H1 (cell line): ENCODE results near the gene ABHD12B. TPM values are rescaled to one million over a fixed set of nuclear protein-coding genes. Genes with fewer than 3 reads are reported as not detected.

Experiments used
- CTCF ChIA-PET: fragments of 300-600 bp; sonication (Branson Sonifier 250); formaldehyde crosslinking; loops from one replicate; lab custom pipeline; 2021; ENCODE audit not compliant: partially characterized antibody; lab: Charles Lee
- POLR2A ChIA-PET: fragments of 300-600 bp; sonication (Branson Sonifier 250); formaldehyde crosslinking; loops from one replicate; lab custom pipeline; 2021; ENCODE audit warnings: inconsistent platforms; ENCODE audit not compliant: partially characterized antibody; lab: Charles Lee
- DNase-seq, 2 experiments: peaks; one replicate each; pipeline versions ENCODE4 v3.0.0 to v3.0.0-alpha.2; 2010 to 2022; ENCODE audit warnings: low spot score in 2 of 2, low read depth in 1 of 2, mixed read lengths in 1 of 2
- FAIRE-seq: peaks from 2 replicates; lab custom pipeline; 2011; peaks lifted over from hg19 to GRCh38; lab: Jason Lieb, UNC
- H2AFZ ChIP-seq: 2 replicates; pipeline ENCODE4 v1.8.1; 2012; ENCODE audit warnings: low read length, inconsistent platforms
- H2AK5ac ChIP-seq: 2 replicates; pipeline ENCODE4 v1.6.1; 2013; ENCODE audit warnings: low read depth, low read length
- H2BK120ac ChIP-seq: replicated peaks from 2 replicates; pipeline ENCODE3; 2013; ENCODE audit warnings: low read depth, low read length, inconsistent platforms
- H2BK12ac ChIP-seq: 2 replicates; pipeline ENCODE4 v1.6.1; 2013; ENCODE audit warnings: low read depth, low read length
- H2BK15ac ChIP-seq: 2 replicates; pipeline ENCODE4 v1.6.1; 2013; ENCODE audit warnings: low read length
- H2BK20ac ChIP-seq: 2 replicates; pipeline ENCODE4 v1.6.1; 2013; ENCODE audit warnings: low read length
- H2BK5ac ChIP-seq: 2 replicates; pipeline ENCODE4 v1.6.1; 2013; ENCODE audit warnings: low read depth, low read length
- H3K14ac ChIP-seq: 2 replicates; pipeline ENCODE4 v1.6.1; 2013; ENCODE audit warnings: inconsistent platforms; ENCODE audit not compliant: insufficient read length
- H3K18ac ChIP-seq: 2 replicates; pipeline ENCODE4 v1.6.1; 2013; ENCODE audit warnings: low read length; ENCODE audit errors: extremely low read depth
- H3K23ac ChIP-seq: 2 replicates; pipeline ENCODE4 v1.6.1; 2013; ENCODE audit warnings: inconsistent platforms; ENCODE audit not compliant: insufficient read length
- H3K23me2 ChIP-seq: 2 replicates; pipeline ENCODE4 v1.6.1; 2013; ENCODE audit warnings: low read depth, low read length
- H3K27ac ChIP-seq: 2 replicates; pipeline ENCODE4 v1.6.1; 2011; ENCODE audit warnings: low read depth, low read length, inconsistent platforms
- H3K27me3 ChIP-seq, 4 experiments: replicated peaks in 1 of 4; 1 replicate in 1 of 4; 2 replicates in 3 of 4; pipeline versions ENCODE4 v1.6.1 to v1.8.1; 2011 to 2013; ENCODE audit warnings: low read length in 3 of 4, mild to moderate bottlenecking in 3 of 4, inconsistent platforms in 2 of 4, mixed read lengths in 2 of 4, moderate library complexity in 1 of 4; ENCODE audit not compliant: control insufficient read depth in 3 of 4, insufficient read depth in 3 of 4; ENCODE audit errors: extremely low read depth in 1 of 4
- H3K36me3 ChIP-seq, 4 experiments: 2 replicates each; pipeline versions ENCODE4 v1.6.1 to v1.8.1; 2011 to 2013; ENCODE audit warnings: mild to moderate bottlenecking in 4 of 4, low read length in 3 of 4, moderate library complexity in 2 of 4, control low read depth in 1 of 4, inconsistent platforms in 1 of 4; ENCODE audit not compliant: insufficient read depth in 4 of 4, control insufficient read depth in 2 of 4
- H3K4ac ChIP-seq: replicated peaks from 2 replicates; pipeline ENCODE3; 2013; ENCODE audit warnings: low read length, low read depth, mixed read lengths, inconsistent platforms; ENCODE audit not compliant: insufficient read length
- H3K4me1 ChIP-seq, 4 experiments: replicated peaks in 1 of 4; 1 replicate in 1 of 4; 2 replicates in 3 of 4; pipeline versions ENCODE4 v1.6.1 to v1.8.1; 2011 to 2013; ENCODE audit warnings: low read length in 3 of 4, inconsistent platforms in 2 of 4, mixed read lengths in 1 of 4; ENCODE audit not compliant: insufficient read depth in 4 of 4, control insufficient read depth in 3 of 4
- H3K4me2 ChIP-seq, 2 experiments: 2 replicates each; pipeline versions ENCODE4 v1.6.1 to v1.8.1; 2011 to 2013; ENCODE audit warnings: low read depth in 2 of 2, low read length in 2 of 2, control low read depth in 1 of 2, inconsistent platforms in 1 of 2, mild to moderate bottlenecking in 1 of 2; ENCODE audit not compliant: insufficient read depth in 1 of 2
- H3K4me3 ChIP-seq, 4 experiments: fragments of 200-600, 300-600 bp in 1 of 4; sonication (generic), shearing (Covaris generic), sonication (Bioruptor Twin) in 1 of 4; 2 replicates each; pipeline versions ENCODE4 v1.5.1 to v1.8.1; 2011 to 2016; ENCODE audit warnings: low read length in 4 of 4, low read depth in 3 of 4, control low read depth in 2 of 4, inconsistent platforms in 2 of 4, mild to moderate bottlenecking in 2 of 4, mixed read lengths in 1 of 4, moderate library complexity in 1 of 4; ENCODE audit not compliant: insufficient read depth in 2 of 4; ENCODE audit errors: extremely low read depth in 1 of 4
- H3K56ac ChIP-seq: replicated peaks from 2 replicates; pipeline ENCODE3; 2013; ENCODE audit warnings: low read depth, mild to moderate bottlenecking, mixed read lengths, low read length, inconsistent platforms; ENCODE audit not compliant: insufficient read length
- H3K79me1 ChIP-seq: 2 replicates; pipeline ENCODE4 v1.6.1; 2013; ENCODE audit warnings: low read depth, low read length, control low read depth
- H3K79me2 ChIP-seq, 2 experiments: 2 replicates each; pipeline versions ENCODE4 v1.6.1 to v1.8.1; 2012 to 2013; ENCODE audit warnings: low read length in 2 of 2, mild to moderate bottlenecking in 2 of 2, inconsistent platforms in 1 of 2; ENCODE audit not compliant: insufficient read depth in 2 of 2, control insufficient read depth in 1 of 2
- H3K9ac ChIP-seq, 4 experiments: replicated peaks in 1 of 4; 1 replicate in 1 of 4; 2 replicates in 3 of 4; pipeline versions ENCODE4 v1.6.1 to v1.8.1; 2011 to 2013; ENCODE audit warnings: low read depth in 3 of 4, low read length in 3 of 4, control low read depth in 2 of 4, mild to moderate bottlenecking in 2 of 4, moderate library complexity in 2 of 4, inconsistent platforms in 1 of 4; ENCODE audit errors: extremely low read depth in 1 of 4
- H3K9me3 ChIP-seq, 2 experiments: 2 replicates each; pipeline versions ENCODE4 v1.6.1 to v1.8.1; 2012 to 2013; ENCODE audit warnings: mild to moderate bottlenecking in 2 of 2, moderate library complexity in 2 of 2, control low read depth in 1 of 2, inconsistent platforms in 1 of 2, low read depth in 1 of 2, low read length in 1 of 2, mixed read lengths in 1 of 2; ENCODE audit not compliant: insufficient read depth in 2 of 2
- H4K20me1 ChIP-seq, 2 experiments: replicated peaks in 1 of 2; 2 replicates each; pipeline versions ENCODE3 to v1.8.1; 2011 to 2013; ENCODE audit warnings: inconsistent platforms in 2 of 2, low read length in 2 of 2, mild to moderate bottlenecking in 1 of 2; ENCODE audit not compliant: insufficient read depth in 2 of 2, control insufficient read depth in 1 of 2
- H4K5ac ChIP-seq: 2 replicates; pipeline ENCODE4 v1.6.1; 2013; ENCODE audit warnings: low read length, low read depth, mixed read lengths, inconsistent platforms; ENCODE audit not compliant: insufficient read length
- H4K8ac ChIP-seq: 2 replicates; pipeline ENCODE4 v1.8.0; 2013; ENCODE audit warnings: mild to moderate bottlenecking, moderate library complexity, low read length, inconsistent platforms; ENCODE audit not compliant: insufficient read depth; ENCODE audit errors: extremely low read depth
- H4K91ac ChIP-seq: replicated peaks from 2 replicates; pipeline ENCODE3; 2013; ENCODE audit warnings: low read length, mixed read lengths, inconsistent platforms; ENCODE audit not compliant: insufficient read length
- EZH2 ChIP-seq: fragments of 200-600 bp; sonication (generic); IDR thresholded peaks from 2 replicates; pipeline ENCODE4 v1.7.1; 2012; ENCODE audit warnings: low read depth, mild to moderate bottlenecking, moderate library complexity, low read length, inconsistent platforms; ENCODE audit not compliant: severe bottlenecking
- GABPA ChIP-seq: IDR thresholded peaks from 2 replicates; pipeline ENCODE4 v1.6.1; 2011; ENCODE audit warnings: mild to moderate bottlenecking, low read length, moderate library complexity, borderline replicate concordance; ENCODE audit not compliant: insufficient read depth
- SIX5 ChIP-seq: IDR thresholded peaks from 2 replicates; pipeline ENCODE4 v1.6.1; 2011; ENCODE audit warnings: mild to moderate bottlenecking, low read depth, low read length
- WGBS, 2 experiments: shearing (Covaris generic) in 1 of 2; methylation state at CpG; one replicate each; pipeline versions ENCODE4 v1.1.6 to v1.1.7; 2013 to 2015; ENCODE audit warnings: low lambda C conversion rate in 2 of 2, mixed read lengths in 2 of 2, inconsistent platforms in 1 of 2, low coverage in 1 of 2, missing lambda C conversion rate in 1 of 2; ENCODE audit not compliant: insufficient replicate concordance in 2 of 2, insufficient coverage in 1 of 2, insufficient read length in 1 of 2; ENCODE audit errors: extremely low coverage in 1 of 2, missing lambda C conversion rate in 1 of 2; 5-methylcytosine and 5-hydroxymethylcytosine counted together
- polyA plus RNA-seq, 7 experiments: library from polyadenylated mRNA; depleted of rRNA in 3 of 7; stranded (reverse) in 5 of 7; unstranded in 2 of 7; fragments of >200 nt in 5 of 7; fragments of 200-250 nt in 2 of 7; gene quantifications; 1 replicate in 5 of 7; 2 replicates in 1 of 7; 4 replicates in 1 of 7; pipeline versions ENCODE4 v1.2.1 to v1.2.3, GENCODE V29; 2011 to 2013; ENCODE audit warnings: missing spikeins in 2 of 7, mixed read lengths in 2 of 7
- small RNA-seq: library from polyadenylated mRNA; stranded (forward); fragments of <200 nt; extraction: miRNeasy Mini kit (QIAGEN cat#:217004); gene quantifications from one replicate; pipeline ENCODE3, GENCODE V24; 2013; ENCODE audit not compliant: insufficient read depth
- total RNA-seq: library from RNA; stranded (reverse); fragmentation: NEBNext Ultra II Directional; extraction: Animal tissue kit (Norgen Biotek cat#: 25700); gene quantifications from 2 replicates; pipeline ENCODE4 v1.2.1, GENCODE V29; 2021

Gene ABHD12B
- total and polyA plus RNA-seq, 2 of the 8 experiments (the other 6 are each of a cell fraction or from before 2014, with no cell fraction given) = 4.0 to 102 TPM

DNA sequence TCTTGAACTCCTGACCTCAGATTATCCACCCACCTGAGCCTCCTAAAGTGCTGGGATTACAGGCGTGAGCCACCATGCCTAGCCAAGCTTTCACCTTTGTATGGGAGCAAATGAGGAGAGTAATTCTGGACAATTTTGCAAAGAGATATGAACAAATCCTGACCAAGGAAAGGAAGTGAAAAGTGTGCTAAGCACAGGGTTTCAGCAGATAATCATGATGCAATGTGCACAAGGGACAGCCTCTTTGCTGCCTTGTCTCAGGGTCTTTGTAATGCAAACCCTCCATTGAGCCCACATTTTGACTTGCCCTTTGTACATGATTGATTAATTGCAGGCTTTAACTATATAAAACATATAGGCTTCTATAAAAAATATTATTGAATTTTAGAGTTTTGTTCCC lies 81.6 kb downstream of the ABHD12B start:
- no peak overlapping the region for H2BK15ac ChIP-seq
- H3K56ac ChIP-seq = no peak overlapping the region
- no peaks in the 10 kb centered on the region for H4K20me1 ChIP-seq
- POLR2A ChIA-PET = interaction anchor here (1.6 kb wide), 1 partner anchor 10 kb away, joined by 4 read pairs; the partner anchor contains the start of gene PYGL
- no peak overlapping the region for H2BK20ac ChIP-seq
- no peak overlapping the region for H3K14ac ChIP-seq
- no peak overlapping the region for H2AFZ ChIP-seq
- no peak overlapping the region for H3K4me3 ChIP-seq
- H3K9me3 ChIP-seq = peaks cover 0 to 6% of the 10 kb centered on the region in 2 experiments; a peak in 1 of 4 replicates
- H2AK5ac ChIP-seq = no peak overlapping the region
- no peak overlapping the region for H2BK120ac ChIP-seq
- H3K79me1 ChIP-seq = no peaks in the 10 kb centered on the region
- H3K27ac ChIP-seq = no peak overlapping the region
- FAIRE-seq = no peak
- H3K36me3 ChIP-seq = no peaks in the 10 kb centered on the region
- TF ChIP-seq SIX5 (no peak), EZH2 (no peak), GABPA (no peak)
- H3K18ac ChIP-seq = no peak overlapping the region
- H4K5ac ChIP-seq = no peak overlapping the region
- H4K91ac ChIP-seq = no peak overlapping the region
- no peak overlapping the region for H3K4ac ChIP-seq
- no peak overlapping the region for H3K4me2 ChIP-seq
- 85% methylated on average over 1 of the region's 1 CpG; no CpG with 5 or more reads in 1 of the 2 experiments for WGBS, 2 experiments
- no peaks in the 10 kb centered on the region for H3K23me2 ChIP-seq
- no peaks in the 10 kb centered on the region for H3K27me3 ChIP-seq
- H3K23ac ChIP-seq = no peak overlapping the region
- H3K9ac ChIP-seq = no peak overlapping the region
- no peak for DNase-seq
- H4K8ac ChIP-seq = no peak overlapping the region
- H2BK5ac ChIP-seq = no peak overlapping the region
- no peak overlapping the region for H2BK12ac ChIP-seq
- peaks cover 0 to 5% (median 2%) of the 10 kb centered on the region in 4 experiments; a peak in 3 of 7 replicates for H3K4me1 ChIP-seq
- CTCF ChIA-PET = interaction anchor here (0.8 to 2.3 kb wide), 7 partner anchors 18 to 267 kb away, joined by 3 to 8 read pairs (median 4); no protein-coding TSS in a partner anchor
- no peaks in the 10 kb centered on the region for H3K79me2 ChIP-seq

Small RNA genes lying within 50 kb of the gene (small RNA-seq; reads per million reads assigned to genes)
- not detected for gene RF00593

Other genes starting within 250 kb of the ABHD12B start
- gene SAV1, start 203.7 kb upstream of the ABHD12B start, total RNA-seq = 72.5 and 78.3 TPM in 2 replicates
- 11.5 and 15.9 TPM in 2 replicates for gene SAV1, start 203.7 kb upstream of the ABHD12B start, polyA plus RNA-seq (2011; rRNA removed)
- 21.3 and 21.9 TPM in 2 replicates for gene NIN, start 40.9 kb upstream of the ABHD12B start, total RNA-seq
- 3.2 and 4.8 TPM in 2 replicates for gene NIN, start 40.9 kb upstream of the ABHD12B start, polyA plus RNA-seq (2011; rRNA removed)
- 46.6 and 50.5 TPM in 2 replicates for gene PYGL, start 72.4 kb downstream of the ABHD12B start, total RNA-seq
- 26.1 and 26.7 TPM in 2 replicates for gene PYGL, start 72.4 kb downstream of the ABHD12B start, polyA plus RNA-seq (2011; rRNA removed)
- 3.8 and 5.4 TPM in 2 replicates for gene TRIM9, start 223.1 kb downstream of the ABHD12B start, total RNA-seq
- gene TRIM9, start 223.1 kb downstream of the ABHD12B start, polyA plus RNA-seq (2011; rRNA removed) = 2.4 and 2.7 TPM in 2 replicates